GM23338 (cell line): Measurements from ENCODE around the gene KCNJ10.

Experiments
- CREB1 ChIP-seq: fragments of 250-450 bp; sonication (Bioruptor Pico); IDR thresholded peaks from 2 replicates; pipeline ENCODE4 v1.5.0; 2020; ENCODE audit warnings: low read depth, mild to moderate bottlenecking, moderate library complexity
- EZH2 ChIP-seq: fragments of 200-600 bp; sonication (generic); IDR thresholded peaks from one replicate; pipeline ENCODE4 v1.8.0; 2017; ENCODE audit warnings: antibody characterized with exemption, mild to moderate bottlenecking, low read depth; ENCODE audit not compliant: unreplicated experiment
- EZH2phosphoT487 ChIP-seq: fragments of 200-600 bp; sonication (generic); IDR thresholded peaks from one replicate; pipeline ENCODE4 v1.8.1; 2018; ENCODE audit warnings: antibody characterized with exemption; ENCODE audit not compliant: unreplicated experiment
- NANOG ChIP-seq: IDR thresholded peaks from 2 replicates; pipeline ENCODE4 v1.6.1; 2016; ENCODE audit warnings: antibody characterized with exemption, borderline replicate concordance
- POLR2AphosphoS5 ChIP-seq: IDR thresholded peaks from 2 replicates; pipeline ENCODE4 v1.6.1; 2016; ENCODE audit warnings: antibody characterized with exemption, low read depth
- STAT1 ChIP-seq: IDR thresholded peaks from one replicate; pipeline ENCODE4 v1.6.1; 2016; ENCODE audit warnings: antibody characterized with exemption; ENCODE audit not compliant: unreplicated experiment
- ZNF114 ChIP-seq: fragments of 250-450 bp; sonication (Bioruptor Pico); IDR thresholded peaks from 2 replicates; pipeline ENCODE4 v1.5.0; 2020; ENCODE audit warnings: mild to moderate bottlenecking, moderate library complexity
- TF ChIP-seq, protein P1 (sequence below), 2 experiments: fragments of 200-600 bp in 1 of 2; sonication (generic) in 1 of 2; conservative IDR thresholded peaks; 2 replicates each; pipeline versions ENCODE4 v1.5.1 to v1.6.1; 2016 to 2017; ENCODE audit warnings: antibody characterized with exemption in 2 of 2, low read depth in 2 of 2, mild to moderate bottlenecking in 2 of 2, moderate library complexity in 1 of 2
- TF ChIP-seq, protein P2 (sequence below): IDR thresholded peaks from one replicate; pipeline ENCODE4 v1.6.1; 2018; ENCODE audit warnings: antibody characterized with exemption; ENCODE audit not compliant: unreplicated experiment

DNA sequence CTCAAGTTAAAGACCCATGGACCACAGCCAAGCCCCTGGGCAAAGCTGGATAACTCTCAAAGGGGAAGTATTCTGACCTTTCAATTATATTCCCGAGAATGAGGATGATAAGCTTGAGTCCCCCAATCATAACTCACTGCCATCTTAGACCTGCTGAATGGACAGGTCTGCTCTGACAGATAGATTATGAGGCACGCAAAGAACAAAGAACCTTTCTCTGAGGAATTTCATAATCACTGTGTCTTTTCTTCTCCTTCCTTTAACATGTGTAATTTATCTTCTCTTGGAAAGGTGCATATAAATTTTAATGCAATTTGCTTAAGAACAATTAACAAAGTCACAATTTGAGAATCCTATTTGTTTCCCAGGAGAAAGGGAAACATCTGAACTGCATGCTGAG is 60.2 kb downstream of the KCNJ10 start:
- TF ChIP-seq POLR2AphosphoS5 = no peak
- TF ChIP-seq, protein P1, sequence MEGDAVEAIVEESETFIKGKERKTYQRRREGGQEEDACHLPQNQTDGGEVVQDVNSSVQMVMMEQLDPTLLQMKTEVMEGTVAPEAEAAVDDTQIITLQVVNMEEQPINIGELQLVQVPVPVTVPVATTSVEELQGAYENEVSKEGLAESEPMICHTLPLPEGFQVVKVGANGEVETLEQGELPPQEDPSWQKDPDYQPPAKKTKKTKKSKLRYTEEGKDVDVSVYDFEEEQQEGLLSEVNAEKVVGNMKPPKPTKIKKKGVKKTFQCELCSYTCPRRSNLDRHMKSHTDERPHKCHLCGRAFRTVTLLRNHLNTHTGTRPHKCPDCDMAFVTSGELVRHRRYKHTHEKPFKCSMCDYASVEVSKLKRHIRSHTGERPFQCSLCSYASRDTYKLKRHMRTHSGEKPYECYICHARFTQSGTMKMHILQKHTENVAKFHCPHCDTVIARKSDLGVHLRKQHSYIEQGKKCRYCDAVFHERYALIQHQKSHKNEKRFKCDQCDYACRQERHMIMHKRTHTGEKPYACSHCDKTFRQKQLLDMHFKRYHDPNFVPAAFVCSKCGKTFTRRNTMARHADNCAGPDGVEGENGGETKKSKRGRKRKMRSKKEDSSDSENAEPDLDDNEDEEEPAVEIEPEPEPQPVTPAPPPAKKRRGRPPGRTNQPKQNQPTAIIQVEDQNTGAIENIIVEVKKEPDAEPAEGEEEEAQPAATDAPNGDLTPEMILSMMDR (conservative IDR thresholded peaks at IDR 0.05; ENCODE audit: low read depth in 2 of 2) = no peak
- TF ChIP-seq EZH2 = no peak
- TF ChIP-seq CREB1 = no peak
- TF ChIP-seq NANOG = no peak
- TF ChIP-seq, protein P2, sequence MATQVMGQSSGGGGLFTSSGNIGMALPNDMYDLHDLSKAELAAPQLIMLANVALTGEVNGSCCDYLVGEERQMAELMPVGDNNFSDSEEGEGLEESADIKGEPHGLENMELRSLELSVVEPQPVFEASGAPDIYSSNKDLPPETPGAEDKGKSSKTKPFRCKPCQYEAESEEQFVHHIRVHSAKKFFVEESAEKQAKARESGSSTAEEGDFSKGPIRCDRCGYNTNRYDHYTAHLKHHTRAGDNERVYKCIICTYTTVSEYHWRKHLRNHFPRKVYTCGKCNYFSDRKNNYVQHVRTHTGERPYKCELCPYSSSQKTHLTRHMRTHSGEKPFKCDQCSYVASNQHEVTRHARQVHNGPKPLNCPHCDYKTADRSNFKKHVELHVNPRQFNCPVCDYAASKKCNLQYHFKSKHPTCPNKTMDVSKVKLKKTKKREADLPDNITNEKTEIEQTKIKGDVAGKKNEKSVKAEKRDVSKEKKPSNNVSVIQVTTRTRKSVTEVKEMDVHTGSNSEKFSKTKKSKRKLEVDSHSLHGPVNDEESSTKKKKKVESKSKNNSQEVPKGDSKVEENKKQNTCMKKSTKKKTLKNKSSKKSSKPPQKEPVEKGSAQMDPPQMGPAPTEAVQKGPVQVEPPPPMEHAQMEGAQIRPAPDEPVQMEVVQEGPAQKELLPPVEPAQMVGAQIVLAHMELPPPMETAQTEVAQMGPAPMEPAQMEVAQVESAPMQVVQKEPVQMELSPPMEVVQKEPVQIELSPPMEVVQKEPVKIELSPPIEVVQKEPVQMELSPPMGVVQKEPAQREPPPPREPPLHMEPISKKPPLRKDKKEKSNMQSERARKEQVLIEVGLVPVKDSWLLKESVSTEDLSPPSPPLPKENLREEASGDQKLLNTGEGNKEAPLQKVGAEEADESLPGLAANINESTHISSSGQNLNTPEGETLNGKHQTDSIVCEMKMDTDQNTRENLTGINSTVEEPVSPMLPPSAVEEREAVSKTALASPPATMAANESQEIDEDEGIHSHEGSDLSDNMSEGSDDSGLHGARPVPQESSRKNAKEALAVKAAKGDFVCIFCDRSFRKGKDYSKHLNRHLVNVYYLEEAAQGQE = no peak
- TF ChIP-seq ZNF114 (CRISPR knock-in tag) = no peak
- no peak for TF ChIP-seq STAT1
- TF ChIP-seq EZH2phosphoT487 = no peak
